HG02870 (cell line): ENCODE results near the gene ANO1.
A peak's percentile ranks its signal among the peaks of the same experiment; 100 is the strongest.
"Not testable (repeated sequence)": the region's sequence is repeated elsewhere in the genome, so short reads cannot be mapped to it uniquely, and the experiment has no call there.

Source experiments
- ATAC-seq: cut with Tn5 transposase; IDR thresholded peaks from one replicate; pipeline ENCODE4 v1.9.1; 2021; ENCODE audit warnings: mild to moderate bottlenecking, moderate library complexity; ENCODE audit not compliant: unreplicated experiment

Gene ANO1

DNA sequence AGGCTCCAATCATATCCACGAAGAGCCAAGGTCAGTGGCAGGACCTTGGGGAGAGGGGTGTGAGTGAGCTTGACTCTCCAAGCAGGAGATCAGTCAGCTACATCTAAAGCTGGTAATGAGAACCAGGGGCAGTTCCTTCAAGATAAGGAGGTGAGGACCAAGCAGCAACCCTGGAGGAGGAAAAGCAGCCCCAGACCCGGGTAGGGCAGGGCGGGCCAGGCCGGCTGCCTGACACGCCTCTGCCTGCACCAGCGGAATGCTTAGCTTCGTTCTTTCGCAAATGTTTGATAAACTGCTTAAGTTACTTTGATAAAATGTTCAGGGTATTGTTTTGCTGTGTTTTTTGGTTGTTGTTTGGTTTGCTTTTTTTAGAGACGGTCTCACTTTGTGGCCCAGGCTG lies 106.3 kb downstream of the ANO1 start:
- no peak for ATAC-seq

DNA sequence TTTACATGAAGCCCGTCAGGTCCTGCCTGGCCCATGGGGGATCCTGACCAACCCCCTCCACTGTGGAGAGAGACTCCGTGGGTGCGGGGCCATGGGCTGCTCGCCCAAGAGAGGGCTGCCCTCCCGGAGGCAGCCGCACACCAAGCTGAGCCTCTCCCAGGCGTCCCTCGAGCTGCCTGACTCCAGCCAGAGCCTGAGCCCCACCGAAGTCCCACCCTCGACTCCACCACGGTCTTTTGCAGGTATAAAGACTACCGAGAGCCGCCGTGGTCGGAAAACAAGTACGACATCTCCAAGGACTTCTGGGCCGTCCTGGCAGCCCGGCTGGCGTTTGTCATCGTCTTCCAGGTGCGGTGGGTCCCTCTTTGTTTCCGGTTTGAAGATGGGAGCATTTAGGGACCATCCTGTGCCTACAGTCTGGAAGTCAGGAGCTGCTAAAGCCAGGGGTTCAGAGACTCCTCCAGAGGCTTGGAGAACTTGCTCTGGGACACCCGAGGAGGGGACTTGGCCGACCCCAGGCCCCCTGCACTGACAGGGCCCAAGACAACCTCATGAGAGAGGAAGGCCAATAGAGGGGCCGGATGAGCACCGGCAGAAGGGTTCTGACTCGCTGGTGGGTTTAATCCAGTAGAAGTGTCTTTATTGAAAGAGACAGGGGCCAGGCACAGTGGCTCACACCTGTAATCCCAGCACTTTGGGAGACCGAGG lies 107.4 kb downstream of the ANO1 start:
- ATAC-seq: no peak

DNA sequence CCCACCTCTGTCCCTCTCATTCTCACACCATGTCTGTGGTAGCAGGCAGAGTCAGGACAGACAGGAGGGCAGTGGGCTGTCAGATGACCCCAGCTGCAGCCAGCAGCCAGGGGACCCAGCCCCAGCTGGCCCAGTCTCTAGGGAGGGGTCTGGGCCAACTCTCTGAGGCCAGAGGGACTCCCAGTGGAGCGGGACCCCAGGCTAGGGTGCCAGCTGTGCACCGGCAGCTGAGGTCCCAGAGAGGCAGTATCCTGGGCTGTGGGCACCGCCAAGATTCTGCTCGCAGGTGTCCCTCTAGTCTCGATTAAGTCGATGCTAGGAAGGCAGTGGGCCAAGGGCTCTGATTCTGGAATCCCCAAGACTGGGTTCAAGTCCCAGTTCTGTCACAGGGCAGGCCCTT lies 108.3 kb downstream of the ANO1 start:
- ATAC-seq: no peak

DNA sequence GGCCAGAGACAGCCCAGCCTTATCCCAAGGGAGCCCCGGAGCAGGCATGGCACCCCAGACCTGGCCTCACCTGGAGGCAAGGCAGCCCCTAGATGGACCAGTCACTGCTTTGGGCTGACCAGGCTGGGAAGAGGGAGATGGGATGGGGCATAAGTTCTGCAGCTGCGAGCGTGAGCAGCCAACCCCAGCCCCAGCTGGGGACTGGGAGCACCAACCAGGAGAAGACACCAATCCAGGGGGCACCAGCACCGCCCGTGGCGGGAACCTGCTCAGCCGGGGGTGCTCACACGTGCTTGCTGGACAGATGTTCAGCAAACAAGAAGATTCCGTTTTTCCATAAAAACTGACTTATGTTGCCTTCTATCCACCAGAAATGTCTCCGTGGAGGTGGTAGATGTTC lies 108.8 kb downstream of the ANO1 start:
- ATAC-seq: no peak

DNA sequence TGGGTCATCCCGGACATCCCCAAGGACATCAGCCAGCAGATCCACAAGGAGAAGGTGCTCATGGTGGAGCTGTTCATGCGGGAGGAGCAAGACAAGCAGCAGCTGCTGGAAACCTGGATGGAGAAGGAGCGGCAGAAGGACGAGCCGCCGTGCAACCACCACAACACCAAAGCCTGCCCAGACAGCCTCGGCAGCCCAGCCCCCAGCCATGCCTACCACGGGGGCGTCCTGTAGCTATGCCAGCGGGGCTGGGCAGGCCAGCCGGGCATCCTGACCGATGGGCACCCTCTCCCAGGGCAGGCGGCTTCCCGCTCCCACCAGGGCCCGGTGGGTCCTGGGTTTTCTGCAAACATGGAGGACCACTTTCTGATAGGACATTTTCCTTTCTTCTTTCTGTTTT lies 109.7 kb downstream of the ANO1 start:
- no peak for ATAC-seq

DNA sequence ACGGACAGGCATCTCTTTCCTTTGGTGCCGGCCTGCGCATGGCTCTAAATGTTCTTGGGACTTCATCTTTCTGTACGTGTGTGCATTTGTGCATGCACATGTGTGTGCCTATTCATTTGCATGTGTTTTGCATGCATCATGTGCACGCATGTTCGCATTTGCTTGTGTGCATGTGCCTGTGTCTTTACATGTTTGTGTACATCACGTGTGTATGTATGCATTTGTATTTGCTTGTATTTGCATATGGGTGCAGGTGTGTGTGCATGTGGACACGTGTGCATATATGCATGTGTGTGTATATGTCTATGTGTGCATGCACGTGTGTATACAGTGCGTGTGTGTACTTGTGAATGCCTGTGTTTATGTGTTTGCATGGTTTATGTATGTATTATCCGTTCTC lies 111.5 kb downstream of the ANO1 start:
- ATAC-seq: no peak

DNA sequence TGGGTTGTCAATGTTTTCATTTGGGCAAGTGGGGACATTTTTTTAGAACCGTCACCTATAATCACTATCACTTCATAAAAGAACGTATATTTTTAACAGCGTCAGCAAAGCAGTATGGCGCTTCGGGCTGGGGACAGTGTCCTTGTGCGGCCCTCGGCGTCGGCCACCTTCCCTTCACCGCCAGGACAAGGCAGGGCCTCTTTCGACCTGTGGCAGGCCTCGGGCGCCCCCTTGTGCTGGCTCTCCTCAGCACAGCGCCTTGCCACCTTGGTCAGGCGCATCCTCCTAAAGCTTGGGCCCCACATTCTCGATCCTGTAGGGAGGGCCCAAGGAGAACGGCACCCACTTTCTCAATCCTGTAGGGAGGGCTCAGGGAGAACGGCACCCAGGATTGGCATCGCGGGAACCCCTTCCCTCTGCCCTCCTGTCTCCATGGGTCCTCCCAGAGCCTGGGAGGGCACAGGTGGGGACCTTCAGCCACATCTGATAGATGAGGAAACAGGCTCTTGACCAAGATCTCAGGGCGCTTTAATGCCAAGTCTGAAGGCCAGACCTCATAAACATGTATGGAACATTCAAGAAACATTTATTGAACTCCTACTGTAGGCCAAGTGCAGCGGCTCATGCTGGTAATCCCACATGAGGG lies 113.5 kb downstream of the ANO1 start:
- no peak for ATAC-seq

DNA sequence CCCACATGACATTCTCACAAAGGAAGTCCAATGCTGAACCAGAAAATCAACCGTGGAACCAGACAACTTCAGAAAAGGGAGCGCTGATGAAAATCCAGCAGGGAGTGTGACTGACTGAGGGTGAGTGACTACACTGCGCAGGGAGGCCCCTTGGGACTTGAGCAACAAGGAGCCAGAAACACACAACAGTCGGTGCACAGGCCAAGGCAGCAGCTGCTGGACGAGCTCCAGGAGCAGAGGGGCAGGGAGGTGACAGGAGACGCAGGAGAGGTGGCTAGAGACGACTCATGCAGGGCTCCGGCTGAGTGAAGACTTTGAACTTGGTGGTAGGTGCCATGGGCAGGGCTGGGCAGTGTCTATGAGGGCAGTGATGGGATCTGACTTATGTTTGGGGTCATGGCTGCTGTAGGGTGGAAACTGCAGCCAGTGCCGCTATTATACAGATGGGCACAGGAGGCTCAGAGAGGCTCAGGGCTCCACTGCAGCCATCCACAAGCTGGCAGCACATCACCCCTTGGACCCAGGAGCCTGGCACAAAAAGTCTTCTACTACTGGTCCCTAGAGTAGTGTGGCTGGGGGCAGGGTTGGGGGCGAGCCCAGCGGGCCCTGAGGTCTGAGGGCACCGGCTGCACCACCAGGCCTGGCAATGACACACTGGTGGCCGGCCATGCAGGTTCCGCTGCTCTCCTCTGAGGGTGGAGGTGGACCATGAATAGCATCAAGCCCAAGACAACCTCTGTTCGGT lies 114.7 kb downstream of the ANO1 start:
- ATAC-seq: no peak

DNA sequence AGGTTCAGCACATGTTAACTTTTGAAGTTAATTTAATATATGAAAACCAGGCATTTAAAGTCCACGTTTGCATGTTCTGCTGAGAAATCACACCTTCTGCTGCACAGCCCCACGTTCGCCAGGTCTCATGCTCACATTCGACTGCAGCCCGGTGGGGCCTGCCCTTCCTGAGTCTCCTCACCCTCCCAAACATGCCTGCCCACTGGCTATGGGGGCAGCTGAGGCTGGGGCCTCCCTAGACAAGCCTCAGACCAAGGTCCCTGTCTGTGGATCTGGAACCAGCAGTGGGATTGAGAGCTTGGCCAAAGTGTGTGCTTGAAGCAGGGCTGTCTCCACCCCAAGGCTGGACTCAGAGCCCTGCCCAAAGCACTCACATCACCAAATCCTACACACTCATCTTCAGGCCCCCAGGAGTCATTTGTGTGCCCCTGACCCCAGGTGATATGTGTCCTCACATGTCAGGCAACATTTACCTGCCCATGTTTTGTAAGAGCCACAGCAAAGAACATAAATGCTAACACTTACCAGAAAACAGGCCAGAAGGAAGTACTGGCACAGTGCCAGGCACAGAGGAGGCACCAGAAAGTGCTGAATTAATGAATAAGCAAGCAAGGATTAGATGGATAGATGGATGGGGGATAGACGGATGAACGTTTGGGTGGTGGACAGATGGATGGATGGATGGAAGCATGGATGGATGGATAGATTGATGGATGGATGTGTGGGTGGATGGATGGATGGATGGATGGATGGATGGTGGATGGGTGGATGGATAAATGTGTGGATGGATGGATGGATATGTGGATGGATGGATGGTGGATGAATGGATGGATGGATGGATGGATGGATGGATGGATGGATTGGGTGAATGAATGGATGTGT lies 115.5 kb downstream of the ANO1 start:
- ATAC-seq: no peak

DNA sequence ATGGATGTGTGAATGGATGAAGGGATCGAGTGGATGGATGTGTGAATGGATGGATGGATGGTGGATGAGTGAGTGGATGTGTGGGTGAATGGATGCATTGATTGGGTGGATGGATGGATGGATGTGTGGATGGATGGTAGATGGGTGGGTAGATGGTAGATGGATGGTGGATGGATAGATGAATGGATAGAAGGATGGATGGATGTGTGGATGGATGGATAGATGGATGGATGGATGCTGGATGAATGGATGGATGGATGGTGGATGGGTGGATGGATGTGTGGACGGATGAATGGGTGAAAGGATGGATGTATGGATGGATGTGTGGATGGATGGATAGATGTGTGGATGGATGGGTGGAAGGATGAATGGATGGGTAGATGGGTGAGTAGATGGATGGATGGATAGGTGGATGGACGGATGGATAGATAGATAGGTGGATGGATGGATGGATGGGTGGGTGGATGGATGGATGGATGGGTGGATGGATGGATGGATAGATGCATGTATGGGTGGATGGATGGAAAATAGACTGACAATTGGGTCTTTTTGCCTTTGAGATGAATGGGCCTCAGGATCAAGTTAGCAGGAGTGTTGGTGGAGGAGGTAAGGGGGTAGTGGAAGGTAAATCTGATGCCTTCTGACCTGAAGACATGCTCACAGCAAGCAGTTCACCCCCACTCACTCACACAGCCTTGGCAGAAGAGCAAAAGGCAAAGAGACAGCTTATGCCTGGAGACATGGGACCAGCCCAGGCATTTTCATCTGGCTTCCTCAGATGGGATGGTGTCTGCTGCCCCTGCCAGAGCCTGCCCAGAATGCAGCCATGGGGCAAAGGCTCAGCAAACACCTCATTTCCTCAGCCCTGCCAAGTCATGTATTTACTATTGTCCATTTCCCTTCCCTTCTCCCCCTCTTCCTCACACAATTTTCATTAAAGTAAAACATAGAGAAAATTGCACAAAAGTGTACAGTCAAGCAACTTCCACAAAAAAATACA lies 117.0 kb downstream of the ANO1 start:
- ATAC-seq: no peak

DNA sequence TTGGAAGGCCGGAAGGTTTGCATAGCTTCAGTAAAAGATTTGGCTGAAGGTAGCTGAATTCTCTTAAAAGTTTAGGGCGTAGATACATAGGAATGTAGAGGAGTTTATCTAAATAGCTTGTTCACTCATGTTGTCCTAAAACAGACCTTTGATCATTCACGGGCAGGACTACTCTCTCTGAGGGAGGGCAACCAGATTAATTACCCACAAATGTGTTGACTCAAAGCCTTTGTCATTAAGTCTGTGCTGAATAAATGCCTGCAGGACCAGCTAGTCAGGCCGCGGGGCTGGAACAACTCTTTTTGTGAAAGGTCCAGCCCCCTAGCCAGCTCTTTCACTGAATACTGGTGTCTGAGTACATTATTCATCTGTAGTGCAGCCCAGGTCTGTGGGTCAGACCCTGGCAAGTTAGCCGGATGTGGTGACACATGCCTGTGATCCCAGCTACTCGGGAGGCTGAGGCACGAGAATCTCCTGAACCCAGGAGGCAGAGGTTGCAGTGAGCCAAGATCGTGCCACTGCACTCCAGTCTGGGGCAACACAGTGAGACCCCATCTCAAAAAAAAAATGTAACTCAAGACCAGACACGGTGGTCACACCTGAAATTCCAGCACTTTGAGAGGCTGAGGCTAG lies 122.2 kb downstream of the ANO1 start:
- no peak for ATAC-seq

DNA sequence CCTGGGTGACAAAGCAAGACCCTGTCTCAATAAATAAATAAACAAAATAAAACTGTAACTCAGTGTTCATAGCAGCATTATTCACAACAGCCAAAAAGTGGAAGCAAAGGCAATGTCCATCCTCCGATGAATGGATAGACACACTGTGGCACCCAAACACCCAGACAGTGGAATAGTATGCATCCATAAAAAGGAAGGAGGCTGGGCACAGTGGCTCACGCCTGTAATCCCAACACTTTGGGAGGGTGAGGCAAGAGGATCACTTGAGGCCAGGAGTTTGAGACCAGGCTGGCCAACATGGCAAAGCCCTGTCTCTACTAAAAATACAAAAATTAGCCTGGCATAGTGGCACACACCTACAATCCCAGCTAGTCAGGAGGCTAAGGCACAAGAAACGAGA lies 122.9 kb downstream of the ANO1 start:
- not testable (repeated sequence) for ATAC-seq

DNA sequence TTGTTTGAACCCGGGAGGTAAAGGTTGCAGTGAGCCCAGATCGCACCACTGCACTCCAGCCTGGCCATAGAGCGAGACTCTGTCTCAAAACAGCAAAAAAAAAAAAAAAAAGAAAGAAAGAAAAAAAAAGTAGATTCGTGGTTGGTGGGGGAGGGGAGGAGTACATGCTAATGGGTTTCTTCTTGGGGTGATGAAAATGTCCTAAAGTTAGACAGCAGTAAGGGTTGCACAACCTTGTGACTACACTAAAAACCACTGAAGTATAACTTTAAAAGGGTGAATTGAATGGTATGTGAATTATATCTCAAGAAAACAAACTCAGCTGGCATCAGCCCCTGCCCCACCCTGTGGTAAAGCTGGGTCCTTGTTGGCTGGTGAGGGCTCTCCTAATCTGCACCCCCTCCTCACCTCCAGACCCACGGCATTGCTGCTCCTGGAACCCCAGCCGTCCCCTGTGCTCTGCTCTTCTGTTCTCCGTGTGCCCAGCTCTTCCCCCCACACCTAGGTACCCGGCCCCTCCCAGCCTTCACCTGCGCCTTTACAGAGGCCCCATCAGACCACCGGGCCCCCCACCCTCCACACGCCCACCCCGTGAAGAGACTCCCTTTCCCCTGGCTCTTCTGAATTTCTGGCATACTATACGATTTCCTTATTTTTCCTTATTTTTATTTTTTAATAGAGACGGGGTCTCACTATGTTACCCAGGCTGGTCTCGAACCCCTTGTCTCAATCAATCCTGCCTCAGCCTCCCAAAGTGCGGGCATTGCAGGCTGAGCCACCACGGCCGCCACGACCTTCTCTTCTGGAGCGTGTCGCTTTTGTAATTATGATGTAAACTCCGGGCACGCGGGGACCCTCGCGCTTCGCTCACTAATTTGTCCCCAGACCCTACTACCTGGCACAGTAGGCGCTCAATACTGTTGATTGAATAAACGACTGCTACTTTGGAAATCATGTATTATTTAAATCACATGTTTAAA lies 124.1 kb downstream of the ANO1 start:
- ATAC-seq: no peak

DNA sequence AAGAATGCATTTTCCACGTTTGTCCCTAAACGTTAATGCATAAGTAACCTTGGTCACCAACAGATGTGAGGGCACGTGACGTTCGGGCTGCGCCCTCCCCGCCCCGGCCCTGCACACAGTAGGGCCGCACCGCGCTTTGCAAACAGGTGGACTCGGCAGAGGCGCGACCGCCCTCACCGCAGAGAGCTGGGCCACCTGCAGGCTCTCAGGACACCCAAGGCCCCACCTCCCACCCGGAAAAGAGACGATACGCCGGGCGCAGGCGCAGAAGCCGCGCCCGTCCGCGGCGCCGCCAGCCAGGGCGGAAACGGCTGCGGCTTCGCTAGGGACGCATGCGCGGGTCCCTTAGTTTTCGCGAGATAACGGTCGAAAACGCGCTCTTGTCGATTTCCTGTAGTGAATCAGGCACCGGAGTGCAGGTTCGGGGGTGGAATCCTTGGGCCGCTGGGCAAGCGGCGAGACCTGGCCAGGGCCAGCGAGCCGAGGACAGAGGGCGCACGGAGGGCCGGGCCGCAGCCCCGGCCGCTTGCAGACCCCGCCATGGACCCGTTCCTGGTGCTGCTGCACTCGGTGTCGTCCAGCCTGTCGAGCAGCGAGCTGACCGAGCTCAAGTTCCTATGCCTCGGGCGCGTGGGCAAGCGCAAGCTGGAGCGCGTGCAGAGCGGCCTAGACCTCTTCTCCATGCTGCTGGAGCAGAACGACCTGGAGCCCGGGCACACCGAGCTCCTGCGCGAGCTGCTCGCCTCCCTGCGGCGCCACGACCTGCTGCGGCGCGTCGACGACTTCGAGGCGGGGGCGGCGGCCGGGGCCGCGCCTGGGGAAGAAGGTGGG lies 125.0 kb downstream of the ANO1 start, which contains the start of gene FADD:
Gene FADD, plus strand, starts transcription at position 377 of the 831 bp plus-strand sequence. Its CDS starts 164 bp downstream, at position 541.
- peak; percentile 72 for ATAC-seq

DNA sequence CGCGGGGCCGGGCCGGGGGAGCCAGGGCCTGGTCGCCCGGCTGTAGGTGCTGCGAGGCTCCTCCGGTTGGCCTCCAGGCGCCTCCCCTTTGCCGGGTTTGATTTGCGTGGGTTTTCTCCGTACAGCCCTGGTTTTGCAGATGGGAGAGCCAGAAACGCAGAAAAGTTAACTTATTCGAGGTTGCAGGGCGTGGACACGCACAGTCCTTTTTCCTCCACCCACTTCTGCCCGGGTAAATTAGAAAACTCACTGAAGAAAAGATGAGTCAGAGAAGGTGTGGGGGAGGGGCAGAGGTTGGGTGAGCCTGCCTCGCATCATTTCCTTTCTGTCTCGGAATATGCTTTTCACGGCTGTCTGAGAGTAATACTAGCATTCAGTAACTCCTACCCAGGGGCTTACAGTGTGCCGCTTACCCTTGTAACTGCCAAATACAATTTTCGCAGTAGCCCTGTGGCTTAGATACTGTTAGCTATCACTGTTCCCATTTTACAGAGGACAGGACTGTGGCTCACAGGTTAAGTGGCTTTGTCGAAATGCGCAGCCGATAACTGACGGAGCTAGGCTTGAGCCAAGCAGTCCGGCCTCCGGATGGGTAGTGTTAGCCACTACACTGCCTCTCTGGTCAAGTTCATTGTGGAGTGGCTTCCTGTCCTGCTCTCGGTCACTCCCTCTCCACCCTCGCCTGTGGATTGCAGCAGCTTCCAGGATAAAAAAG lies 125.8 kb downstream of the ANO1 start:
- ATAC-seq: peak; percentile 30

DNA sequence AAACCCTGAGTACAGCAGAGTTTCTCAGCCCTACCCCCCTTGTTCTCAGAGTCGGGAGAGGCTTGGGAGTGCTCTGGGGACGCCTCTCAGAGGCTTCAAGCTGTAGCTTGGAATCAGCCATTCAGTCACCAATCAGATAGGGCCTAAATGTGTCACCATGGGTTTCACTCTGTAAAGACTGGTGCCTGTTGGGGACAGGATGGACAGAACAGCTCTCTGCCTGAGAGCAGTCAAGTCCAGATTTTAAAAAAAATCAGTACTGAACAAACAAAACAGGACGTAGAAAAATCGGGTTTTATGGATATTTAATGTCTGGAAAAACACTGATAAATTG lies 126.3 kb downstream of the ANO1 start:
- no peak for ATAC-seq
